ENCODE data around the gene DDX60. TPM values are rescaled to one million over a fixed set of nuclear protein-coding genes. Genes with fewer than 3 reads are reported as not detected.
"Not testable (repeated sequence)": the region's sequence is repeated elsewhere in the genome, so short reads cannot be mapped to it uniquely, and the experiment has no call there.

The DDX60 gene
- total RNA-seq, 1 experiment from 2014 or later = 12.2 TPM

GRCh38 chr4:168304744-168305459 is 13.7 kb downstream of the DDX60 start:
- Histone ChIP-seq H2AFZ (no peak overlapping the region), H3K4me1 (replicated peaks; ENCODE audit: insufficient read depth) (peaks cover 18% of the 10 kb centered on the region), H3K27ac (no peak overlapping the region), H3K4me2 (no peak overlapping the region), H3F3A (ENCODE audit: insufficient read depth, low read depth) (0 out of 2 replicates have a peak, but pooled peaks cover 4% of the 10 kb centered on the region), H3K79me2 (ENCODE audit: low read depth) (no peaks in the 10 kb centered on the region), H3K4me3 (no peak overlapping the region), H3K9me2 (ENCODE audit: insufficient read depth) (no peaks in the 10 kb centered on the region), H3K9me3 (ENCODE audit: insufficient read depth, low read depth) (no peaks in the 10 kb centered on the region), H4K20me1 (ENCODE audit: insufficient read depth) (no peaks in the 10 kb centered on the region), H3K27me3 (ENCODE audit: insufficient read depth, low read depth) (no peaks in the 10 kb centered on the region), H3K36me3 (ENCODE audit: low read depth) (no peaks in the 10 kb centered on the region)
- TF ChIP-seq, protein P1, sequence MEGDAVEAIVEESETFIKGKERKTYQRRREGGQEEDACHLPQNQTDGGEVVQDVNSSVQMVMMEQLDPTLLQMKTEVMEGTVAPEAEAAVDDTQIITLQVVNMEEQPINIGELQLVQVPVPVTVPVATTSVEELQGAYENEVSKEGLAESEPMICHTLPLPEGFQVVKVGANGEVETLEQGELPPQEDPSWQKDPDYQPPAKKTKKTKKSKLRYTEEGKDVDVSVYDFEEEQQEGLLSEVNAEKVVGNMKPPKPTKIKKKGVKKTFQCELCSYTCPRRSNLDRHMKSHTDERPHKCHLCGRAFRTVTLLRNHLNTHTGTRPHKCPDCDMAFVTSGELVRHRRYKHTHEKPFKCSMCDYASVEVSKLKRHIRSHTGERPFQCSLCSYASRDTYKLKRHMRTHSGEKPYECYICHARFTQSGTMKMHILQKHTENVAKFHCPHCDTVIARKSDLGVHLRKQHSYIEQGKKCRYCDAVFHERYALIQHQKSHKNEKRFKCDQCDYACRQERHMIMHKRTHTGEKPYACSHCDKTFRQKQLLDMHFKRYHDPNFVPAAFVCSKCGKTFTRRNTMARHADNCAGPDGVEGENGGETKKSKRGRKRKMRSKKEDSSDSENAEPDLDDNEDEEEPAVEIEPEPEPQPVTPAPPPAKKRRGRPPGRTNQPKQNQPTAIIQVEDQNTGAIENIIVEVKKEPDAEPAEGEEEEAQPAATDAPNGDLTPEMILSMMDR (conservative IDR thresholded peaks at IDR 0.05) = no peak
- TF ChIP-seq EZH2 (IDR thresholded peaks at IDR 0.05; ENCODE audit: low read depth) = no peak
- intact Hi-C loops (cut with micrococcal nuclease; ENCODE audit: unreplicated experiment) = no loop called here
- BruUV-seq (replicated peaks) = no TSS peak
- POLR2A ChIA-PET (ENCODE audit: unreplicated experiment) = no interaction called here
- CTCF ChIA-PET = no interaction called here
- DNase-seq = peak in 1 of 2 experiments; percentile 94

GRCh38 chr4:168303430-168303829 is 15.1 kb downstream of the DDX60 start:
- intact Hi-C loops (cut with micrococcal nuclease; ENCODE audit: unreplicated experiment); H3K9me3 ChIP-seq (ENCODE audit: insufficient read depth, low read depth); POLR2A ChIA-PET (ENCODE audit: unreplicated experiment); DNase-seq; H3K79me2 ChIP-seq (ENCODE audit: low read depth); H3K4me3 ChIP-seq; H3F3A ChIP-seq (ENCODE audit: insufficient read depth, low read depth); BruUV-seq (replicated peaks); H2AFZ ChIP-seq; H3K36me3 ChIP-seq (ENCODE audit: low read depth); CTCF ChIA-PET; H3K4me2 ChIP-seq; H4K20me1 ChIP-seq (ENCODE audit: insufficient read depth); H3K9me2 ChIP-seq (ENCODE audit: insufficient read depth); H3K27ac ChIP-seq; H3K27me3 ChIP-seq (ENCODE audit: insufficient read depth, low read depth): not testable (repeated sequence)
- peaks cover 18% of the 10 kb centered on the region for H3K4me1 ChIP-seq (replicated peaks; ENCODE audit: insufficient read depth)

- Histone ChIP-seq H3K4me3 (no peak overlapping the region), H3K27me3 (ENCODE audit: insufficient read depth, low read depth) (no peaks in the 10 kb centered on the region), H3K36me3 (ENCODE audit: low read depth) (no peaks in the 10 kb centered on the region), H3K4me2 (no peak overlapping the region), H3K79me2 (ENCODE audit: low read depth) (no peaks in the 10 kb centered on the region), H3F3A (ENCODE audit: insufficient read depth, low read depth) (no peaks in the 10 kb centered on the region), H3K27ac (no peak overlapping the region), H2AFZ (no peak overlapping the region), H3K4me1 (replicated peaks; ENCODE audit: insufficient read depth) (no peaks in the 10 kb centered on the region), H4K20me1 (ENCODE audit: insufficient read depth) (no peaks in the 10 kb centered on the region), H3K9me2 (ENCODE audit: insufficient read depth) (no peaks in the 10 kb centered on the region), H3K9me3 (ENCODE audit: insufficient read depth, low read depth) (no peaks in the 10 kb centered on the region)
- no peak for DNase-seq
- TF ChIP-seq EZH2 (IDR thresholded peaks at IDR 0.05; ENCODE audit: low read depth) = no peak
- TF ChIP-seq, protein P1 (conservative IDR thresholded peaks at IDR 0.05) = no peak
- intact Hi-C loops (cut with micrococcal nuclease; ENCODE audit: unreplicated experiment) = no loop called here
- CTCF ChIA-PET = no interaction called here
- BruUV-seq (replicated peaks) = no TSS peak
- POLR2A ChIA-PET (ENCODE audit: unreplicated experiment) = no interaction called here
These were observed 25.1 kb downstream of the DDX60 start for GRCh38 chr4:168293386-168293975.

Measured in PC-9 (cell line).